Neural progenitor cell (in vitro differentiated cells): Measurements from ENCODE around the gene CASP10. TPM values are rescaled to one million over a fixed set of nuclear protein-coding genes. Genes with fewer than 3 reads are reported as not detected.

ENCODE experiments used
- DNase-seq: peaks from one replicate; pipeline ENCODE4 v3.0.0-alpha.2; 2016; ENCODE audit warnings: low spot score
- H2AFZ ChIP-seq: fragments of 200-600 bp; sonication (generic); replicated peaks from 2 replicates; pipeline ENCODE4 v1.6.1; 2016; ENCODE audit warnings: antibody characterized with exemption
- H3F3A ChIP-seq: fragments of 200-600 bp; sonication (generic); 2 replicates; pipeline ENCODE4 v1.6.1; 2016; ENCODE audit warnings: antibody characterized with exemption, low read depth
- H3K27ac ChIP-seq: fragments of 200-600 bp; sonication (generic); 2 replicates; pipeline ENCODE4 v1.5.1; 2016; ENCODE audit warnings: mild to moderate bottlenecking
- H3K27me3 ChIP-seq: fragments of 200-600 bp; sonication (generic); 2 replicates; pipeline ENCODE4 v1.6.1; 2016; ENCODE audit warnings: mild to moderate bottlenecking, moderate library complexity
- H3K36me3 ChIP-seq: fragments of 200-600 bp; sonication (generic); 2 replicates; pipeline ENCODE4 v1.5.1; 2016
- H3K4me1 ChIP-seq: fragments of 200-600 bp; sonication (generic); 2 replicates; pipeline ENCODE4 v1.6.1; 2016; ENCODE audit warnings: mixed run types
- H3K4me2 ChIP-seq: fragments of 200-600 bp; sonication (generic); 2 replicates; pipeline ENCODE4 v1.6.1; 2016
- H3K4me3 ChIP-seq: fragments of 200-600 bp; sonication (generic); 2 replicates; pipeline ENCODE4 v1.5.1; 2016
- H3K79me2 ChIP-seq: fragments of 200-600 bp; sonication (generic); 2 replicates; pipeline ENCODE4 v1.6.1; 2016; ENCODE audit warnings: low read depth
- H3K9ac ChIP-seq: fragments of 200-600 bp; sonication (generic); 2 replicates; pipeline ENCODE4 v1.6.1; 2016
- H3K9me3 ChIP-seq: fragments of 200-600 bp; sonication (generic); 2 replicates; pipeline ENCODE4 v1.5.1; 2016; ENCODE audit warnings: low read depth
- H4K20me1 ChIP-seq: fragments of 200-600 bp; sonication (generic); 2 replicates; pipeline ENCODE4 v1.6.1; 2016; ENCODE audit warnings: low read depth
- H3K27ac Mint-ChIP-seq: 3 replicates; pipeline ENCODE4 v1.8.0; 2021; ENCODE audit warnings: mixed read lengths
- H3K27me3 Mint-ChIP-seq: 2 replicates; pipeline ENCODE4 v1.8.0; 2022; ENCODE audit warnings: low read depth, mild to moderate bottlenecking, inconsistent platforms, moderate library complexity, mixed read lengths; ENCODE audit not compliant: insufficient read depth
- H3K36me3 Mint-ChIP-seq: 3 replicates; pipeline ENCODE4 v1.8.0; 2021; ENCODE audit warnings: mixed read lengths
- H3K4me1 Mint-ChIP-seq: 3 replicates; pipeline ENCODE4 v1.8.0; 2021; ENCODE audit warnings: mixed read lengths
- H3K4me3 Mint-ChIP-seq: 3 replicates; pipeline ENCODE4 v1.8.0; 2021; ENCODE audit warnings: mild to moderate bottlenecking, moderate library complexity, mixed read lengths
- H3K9me3 Mint-ChIP-seq: 3 replicates; pipeline ENCODE4 v1.8.0; 2020; ENCODE audit warnings: mixed read lengths
- CTCF ChIP-seq: fragments of 200-600 bp; sonication (generic); IDR thresholded peaks from 2 replicates; pipeline ENCODE4 v1.5.1; 2017; ENCODE audit warnings: antibody characterized with exemption, mild to moderate bottlenecking
- EZH2 ChIP-seq: fragments of 200-600 bp; sonication (generic); IDR thresholded peaks from 2 replicates; pipeline ENCODE4 v1.6.1; 2017; ENCODE audit warnings: antibody characterized with exemption, mild to moderate bottlenecking, moderate library complexity
- EZH2phosphoT487 ChIP-seq: fragments of 200-600 bp; sonication (generic); IDR thresholded peaks from 2 replicates; pipeline ENCODE4 v1.6.1; 2017; ENCODE audit warnings: antibody characterized with exemption
- total RNA-seq: library from RNA; depleted of rRNA; stranded (reverse); fragments of >200 nt; gene quantifications from 2 replicates; pipeline ENCODE4 v1.2.3, GENCODE V29; 2015; ENCODE audit warnings: low replicate concordance

CASP10 gene
- total RNA-seq, 1 donor from 2014 or later, result 2.2 TPM

DNA sequence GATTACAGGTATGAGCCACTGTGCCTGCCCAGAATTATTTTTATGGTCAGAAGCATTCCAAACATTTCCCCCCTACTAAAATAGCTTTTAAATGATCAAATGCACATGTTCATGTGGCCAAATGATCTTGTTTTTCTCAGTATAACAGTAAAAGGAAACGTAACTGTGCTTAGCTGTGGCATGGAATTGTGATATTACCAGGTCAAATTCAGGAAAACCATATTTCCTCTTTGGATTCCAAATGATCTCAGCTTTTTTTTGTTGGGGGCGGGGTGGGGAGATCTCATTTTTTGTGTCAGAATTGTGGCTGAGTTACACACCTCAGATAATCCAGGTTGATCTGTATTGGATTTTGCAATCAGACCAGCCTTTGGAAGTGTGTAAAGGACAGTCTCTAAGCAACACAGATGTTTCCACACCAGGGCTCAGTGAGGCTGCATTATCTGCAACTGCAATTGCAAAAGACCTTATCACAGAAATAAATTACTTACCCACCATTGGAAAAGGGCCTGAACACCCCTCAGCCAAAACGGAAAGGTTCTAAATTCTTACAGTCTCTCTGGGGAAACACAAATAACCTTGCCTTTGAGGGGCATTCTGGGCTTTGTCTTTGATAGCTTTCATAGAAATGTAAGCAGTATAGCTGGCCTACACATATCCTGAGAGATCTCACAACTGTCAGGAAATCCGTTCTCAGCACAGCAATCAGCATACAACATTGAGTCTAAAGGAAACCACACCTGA lies 8.4 kb downstream of the CASP10 start:
- TF ChIP-seq EZH2phosphoT487 (no peak), EZH2 (no peak), CTCF (no peak)
- Mint-ChIP-seq H3K27me3 (peaks cover 2% of the 10 kb centered on the region), H3K4me1 (no peaks in the 10 kb centered on the region), H3K9me3 (no peaks in the 10 kb centered on the region), H3K4me3 (no peak overlapping the region), H3K36me3 (no peaks in the 10 kb centered on the region), H3K27ac (no peak overlapping the region)
- Histone ChIP-seq H3F3A (no peaks in the 10 kb centered on the region), H3K27ac (no peak overlapping the region), H3K4me1 (no peaks in the 10 kb centered on the region), H3K36me3 (no peaks in the 10 kb centered on the region), H4K20me1 (no peaks in the 10 kb centered on the region), H3K4me2 (no peak overlapping the region), H3K79me2 (no peaks in the 10 kb centered on the region), H3K27me3 (no peaks in the 10 kb centered on the region), H3K9me3 (no peaks in the 10 kb centered on the region), H3K9ac (no peak overlapping the region), H3K4me3 (no peak overlapping the region), H2AFZ (no peak overlapping the region)
- DNase-seq, result no peak

DNA sequence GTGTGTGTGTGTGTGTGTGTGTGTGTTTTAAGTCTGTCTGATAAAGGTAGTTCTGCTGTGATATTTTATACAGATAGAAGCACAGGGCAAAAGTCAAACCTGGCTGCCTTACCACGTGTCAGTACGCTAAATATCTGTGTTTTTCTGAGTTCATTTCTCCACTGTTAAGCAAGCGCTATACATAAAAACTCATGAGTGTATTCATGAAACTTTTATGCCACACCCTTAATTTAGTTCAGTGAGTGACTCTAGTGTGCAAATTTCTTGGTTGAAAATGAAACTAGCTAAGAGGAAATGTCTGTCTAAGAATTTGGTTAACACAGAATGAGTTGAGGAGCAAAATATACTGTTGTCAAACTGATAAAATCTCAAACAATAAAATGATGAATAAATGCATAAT lies 11.2 kb downstream of the CASP10 start:
- no peaks in the 10 kb centered on the region for H3K36me3 Mint-ChIP-seq
- peaks cover 2% of the 10 kb centered on the region for H3K27me3 Mint-ChIP-seq
- no peaks in the 10 kb centered on the region for H3K27me3 ChIP-seq
- no peaks in the 10 kb centered on the region for H3K79me2 ChIP-seq
- no peaks in the 10 kb centered on the region for H3F3A ChIP-seq
- H3K27ac ChIP-seq, result no peak overlapping the region
- no peaks in the 10 kb centered on the region for H3K4me1 Mint-ChIP-seq
- H3K9me3 Mint-ChIP-seq, result no peaks in the 10 kb centered on the region
- DNase-seq, result no peak
- H3K4me1 ChIP-seq, result no peaks in the 10 kb centered on the region
- no peak overlapping the region for H3K4me3 ChIP-seq
- H3K4me2 ChIP-seq, result no peak overlapping the region
- no peak overlapping the region for H3K9ac ChIP-seq
- no peak overlapping the region for H2AFZ ChIP-seq
- no peaks in the 10 kb centered on the region for H3K9me3 ChIP-seq
- TF ChIP-seq EZH2phosphoT487, result no peak
- TF ChIP-seq CTCF, result no peak
- TF ChIP-seq EZH2, result no peak
- H3K4me3 Mint-ChIP-seq, result no peak overlapping the region
- no peak overlapping the region for H3K27ac Mint-ChIP-seq
- no peaks in the 10 kb centered on the region for H4K20me1 ChIP-seq
- no peaks in the 10 kb centered on the region for H3K36me3 ChIP-seq

DNA sequence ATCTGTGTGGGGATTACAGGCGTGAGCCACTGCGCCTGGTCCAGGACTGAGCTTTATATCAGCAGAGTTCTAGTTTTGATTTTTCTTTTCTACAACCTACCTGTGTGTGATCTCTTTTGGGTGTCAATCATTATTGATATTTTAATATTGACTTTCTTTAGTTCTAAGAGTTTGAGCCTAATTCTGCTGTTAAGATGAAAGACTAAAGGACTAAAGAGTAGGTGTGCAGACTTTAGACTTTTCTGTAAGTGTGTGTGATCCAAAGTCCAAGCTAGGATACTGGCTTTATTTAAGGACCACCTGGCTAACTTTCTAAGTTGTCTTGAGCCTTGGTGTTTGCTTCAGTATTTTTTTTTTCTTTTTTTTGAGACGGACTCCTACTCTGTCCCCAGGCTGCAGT lies 12.4 kb downstream of the CASP10 start:
- H3K36me3 Mint-ChIP-seq, result no peaks in the 10 kb centered on the region
- no peaks in the 10 kb centered on the region for H3K9me3 Mint-ChIP-seq
- Histone ChIP-seq H3K9me3 (no peaks in the 10 kb centered on the region), H3K4me1 (peaks cover 4% of the 10 kb centered on the region), H3K4me2 (no peak overlapping the region), H3K9ac (no peak overlapping the region), H2AFZ (no peak overlapping the region), H3K36me3 (no peaks in the 10 kb centered on the region), H4K20me1 (no peaks in the 10 kb centered on the region), H3F3A (no peaks in the 10 kb centered on the region), H3K27ac (no peak overlapping the region), H3K4me3 (no peak overlapping the region), H3K27me3 (no peaks in the 10 kb centered on the region), H3K79me2 (no peaks in the 10 kb centered on the region)
- no peak for DNase-seq
- H3K4me1 Mint-ChIP-seq, result no peaks in the 10 kb centered on the region
- peaks cover 2% of the 10 kb centered on the region for H3K27me3 Mint-ChIP-seq
- no peak overlapping the region for H3K4me3 Mint-ChIP-seq
- TF ChIP-seq CTCF, result no peak
- no peak for TF ChIP-seq EZH2
- TF ChIP-seq EZH2phosphoT487, result no peak
- H3K27ac Mint-ChIP-seq, result no peak overlapping the region
